Hepatocyte (in vitro differentiated cells): ENCODE results near the gene DNM2. TPM values are rescaled to one million over a fixed set of nuclear protein-coding genes. Genes with fewer than 3 reads are reported as not detected.

ENCODE experiments used
- DNase-seq: peaks from one replicate; pipeline ENCODE4 v3.0.0-alpha.2; 2016; ENCODE audit warnings: low spot score
- H2AFZ ChIP-seq: fragments of 200-600 bp; sonication (generic); 2 replicates; pipeline ENCODE4 v1.6.0; 2016; ENCODE audit warnings: antibody characterized with exemption, mild to moderate bottlenecking
- H3K27ac ChIP-seq: fragments of 200-600 bp; sonication (generic); 2 replicates; pipeline ENCODE4 v1.5.1; 2016; ENCODE audit warnings: mild to moderate bottlenecking
- H3K27me3 ChIP-seq: fragments of 200-600 bp; sonication (generic); 2 replicates; pipeline ENCODE4 v1.6.1; 2016
- H3K36me3 ChIP-seq: fragments of 200-600 bp; sonication (generic); replicated peaks from 2 replicates; pipeline ENCODE4 v1.5.1; 2016; ENCODE audit warnings: low read depth; ENCODE audit not compliant: insufficient read depth
- H3K4me1 ChIP-seq: fragments of 200-600 bp; sonication (generic); 2 replicates; pipeline ENCODE4 v1.5.1; 2016; ENCODE audit warnings: mild to moderate bottlenecking, moderate library complexity; ENCODE audit not compliant: insufficient read depth
- H3K4me2 ChIP-seq: fragments of 200-600 bp; sonication (generic); 2 replicates; pipeline ENCODE4 v1.6.0; 2016
- H3K4me3 ChIP-seq: fragments of 200-600 bp; sonication (generic); 2 replicates; pipeline ENCODE4 v1.5.1; 2016; ENCODE audit warnings: mild to moderate bottlenecking
- H3K79me2 ChIP-seq: fragments of 200-600 bp; sonication (generic); 2 replicates; pipeline ENCODE4 v1.6.0; 2017; ENCODE audit warnings: mild to moderate bottlenecking
- H3K9me2 ChIP-seq: fragments of 200-600 bp; sonication (generic); replicated peaks from 2 replicates; pipeline ENCODE4 v1.6.0; 2017; ENCODE audit warnings: mild to moderate bottlenecking; ENCODE audit not compliant: insufficient read depth
- H3K9me3 ChIP-seq: fragments of 200-600 bp; sonication (generic); 2 replicates; pipeline ENCODE4 v1.5.1; 2016; ENCODE audit warnings: low read depth, mild to moderate bottlenecking
- H4K20me1 ChIP-seq: fragments of 200-600 bp; sonication (generic); 2 replicates; pipeline ENCODE4 v1.6.0; 2016; ENCODE audit warnings: mild to moderate bottlenecking; ENCODE audit not compliant: insufficient read depth, poor library complexity, severe bottlenecking
- CTCF ChIP-seq: fragments of 200-600 bp; sonication (generic); IDR thresholded peaks from 2 replicates; pipeline ENCODE4 v1.5.1; 2016; ENCODE audit warnings: antibody characterized with exemption, mild to moderate bottlenecking; ENCODE audit not compliant: poor library complexity
- EZH2 ChIP-seq: fragments of 200-600 bp; sonication (generic); IDR thresholded peaks from 2 replicates; pipeline ENCODE4 v1.6.1; 2016; ENCODE audit warnings: antibody characterized with exemption, mild to moderate bottlenecking, borderline replicate concordance
- EZH2phosphoT487 ChIP-seq: fragments of 200-600 bp; sonication (generic); IDR thresholded peaks from one replicate; pipeline ENCODE4 v1.6.1; 2018; ENCODE audit warnings: antibody characterized with exemption, mild to moderate bottlenecking, low read depth, moderate library complexity; ENCODE audit not compliant: unreplicated experiment, severe bottlenecking
- WGBS: methylation state at CpG from one replicate; pipeline ENCODE4 v1.1.6; 2016; ENCODE audit warnings: low lambda C conversion rate; ENCODE audit errors: missing lambda C conversion rate; 5-methylcytosine and 5-hydroxymethylcytosine counted together
- polyA plus RNA-seq: library from polyadenylated mRNA; unstranded; fragments of >200 nt; fragmentation: Nextera tagmentation; extraction: Ambion mirVana; gene quantifications from 2 replicates; pipeline ENCODE4 v1.2.1, GENCODE V29; 2016
- total RNA-seq: library from RNA; depleted of rRNA; stranded (reverse); fragments of >200 nt; gene quantifications from 2 replicates; pipeline ENCODE4 v1.2.3, GENCODE V29; 2014

The DNM2 gene
- 87.9 and 93.9 TPM in 2 replicates for total RNA-seq
- polyA plus RNA-seq, result 130 and 132 TPM in 2 replicates

DNA sequence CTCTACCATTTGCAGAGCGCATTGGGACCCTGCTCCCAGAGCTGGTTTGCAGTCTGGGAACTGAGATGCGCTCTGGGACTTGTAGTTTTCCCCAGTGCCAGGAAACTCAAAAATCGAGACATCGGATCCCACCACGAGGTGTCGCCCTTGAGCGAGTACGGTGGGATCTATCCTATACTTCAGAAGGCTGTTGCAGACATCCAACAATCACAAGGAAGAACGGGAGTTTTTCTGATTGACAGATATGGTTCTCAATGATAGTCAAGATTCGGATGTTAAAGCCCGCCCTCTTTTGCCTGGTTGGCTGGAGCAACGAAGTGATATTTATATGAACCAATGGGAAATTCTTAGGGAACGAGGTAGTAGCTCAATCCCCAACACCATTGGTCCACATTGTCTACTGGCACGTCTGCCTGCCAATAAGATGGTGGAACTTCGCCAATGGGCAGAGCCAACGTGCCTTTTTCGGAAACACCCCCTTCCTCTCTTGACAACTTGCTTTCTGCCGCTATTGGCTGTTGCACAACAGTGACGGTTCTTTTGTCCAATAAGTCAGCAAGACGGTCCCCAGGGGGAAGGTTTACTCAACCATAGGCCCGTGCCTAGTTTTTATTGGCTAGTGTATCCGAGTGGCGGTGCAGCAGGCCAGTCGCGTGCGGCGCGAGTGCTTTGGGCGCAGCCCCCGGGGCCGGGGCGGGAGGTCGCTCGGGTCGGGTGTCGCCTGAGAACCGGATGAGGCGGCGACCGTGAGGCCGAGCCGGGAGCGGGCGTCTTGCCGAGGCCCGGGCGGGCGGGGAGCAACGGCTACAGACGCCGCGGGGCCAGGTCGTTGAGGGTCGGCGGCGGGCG, at the start of gene DNM2:
Gene DNM2, plus strand, starts transcription at position 724 of the 849 bp plus-strand sequence. CDS start 164 bp downstream, outside the sequence.
- H3K4me2 ChIP-seq, result peak within 1 kb of the TSS; percentile 93
- H3K9me2 ChIP-seq, result no peaks in the 10 kb centered on the region
- peaks cover 14% of the 10 kb centered on the region for H3K4me1 ChIP-seq
- H3K79me2 ChIP-seq, result peaks cover 44% of the 10 kb centered on the region
- peak within 1 kb of the TSS; percentile 52 for H2AFZ ChIP-seq
- peak within 1 kb of the TSS; percentile 78 for H3K4me3 ChIP-seq
- TF ChIP-seq EZH2phosphoT487, result no peak
- TF ChIP-seq CTCF, result peak; percentile 96
- peaks cover 43% of the 10 kb centered on the region for H4K20me1 ChIP-seq
- no peaks in the 10 kb centered on the region for H3K36me3 ChIP-seq
- no peaks in the 10 kb centered on the region for H3K27me3 ChIP-seq
- no peaks in the 10 kb centered on the region for H3K9me3 ChIP-seq
- H3K27ac ChIP-seq, result peak within 1 kb of the TSS; percentile 89
- peak; percentile 99 for DNase-seq
- WGBS, result under 1% methylated on average over 29 of the region's 57 CpGs

DNA sequence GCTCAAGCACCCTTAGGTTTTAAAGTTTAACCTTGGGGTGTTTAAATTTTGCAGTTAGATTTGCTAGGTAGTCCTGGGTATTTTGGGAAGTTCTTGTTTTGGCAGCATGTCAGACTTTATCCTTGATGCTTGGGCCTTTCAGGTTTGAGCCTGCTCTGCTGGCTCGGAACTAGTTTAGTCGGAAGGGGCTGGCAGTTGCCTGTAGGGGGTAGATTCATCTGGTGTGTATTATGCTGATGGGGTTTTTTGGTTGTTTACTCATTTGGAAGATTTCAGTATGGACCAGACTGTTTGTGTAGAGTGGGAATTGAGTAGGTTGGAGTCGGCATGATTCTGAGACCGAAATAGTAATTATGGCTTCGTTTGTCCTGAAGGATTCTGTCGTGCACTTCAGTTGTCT, 48.6 kb upstream of the DNM2 start:
- Histone ChIP-seq H4K20me1 (peaks cover 99% of the 10 kb centered on the region), H3K27me3 (no peaks in the 10 kb centered on the region), H3K36me3 (peaks cover 5% of the 10 kb centered on the region), H3K4me2 (no peak overlapping the region), H3K27ac (no peak overlapping the region), H3K4me1 (no peaks in the 10 kb centered on the region), H3K4me3 (no peak overlapping the region), H3K9me3 (no peaks in the 10 kb centered on the region), H3K9me2 (no peaks in the 10 kb centered on the region), H2AFZ (no peak overlapping the region), H3K79me2 (peaks cover 100% of the 10 kb centered on the region)
- TF ChIP-seq EZH2phosphoT487 (no peak), CTCF (no peak), EZH2 (no peak)
- no peak for DNase-seq
- WGBS, result 85% methylated on average over 6 of the region's 6 CpGs

- Histone ChIP-seq H3K36me3 (peaks cover 5% of the 10 kb centered on the region), H4K20me1 (peaks cover 96% of the 10 kb centered on the region)
These were observed 47.7 kb upstream of the DNM2 start for GRCh38 chr19:10670182-10670581.

More at GRCh38 chr19:10670182-10670581, 47.7 kb upstream of the DNM2 start:
- Histone ChIP-seq H2AFZ (no peak overlapping the region), H3K9me3 (no peaks in the 10 kb centered on the region), H3K27ac (no peak overlapping the region), H3K4me3 (no peak overlapping the region), H3K4me1 (no peaks in the 10 kb centered on the region), H3K4me2 (no peak overlapping the region), H3K79me2 (peaks cover 98% of the 10 kb centered on the region), H3K9me2 (no peaks in the 10 kb centered on the region), H3K27me3 (no peaks in the 10 kb centered on the region)
- 63% methylated on average over 1 of the region's 1 CpG for WGBS
- no peak for DNase-seq
- TF ChIP-seq EZH2phosphoT487 (no peak), EZH2 (no peak), CTCF (no peak)
